A549 (cell line): Measurements from ENCODE around the gene SELENOK.

Experiments used
- CEBPB ChIP-seq, 2 experiments: fragments of >200 bp in 1 of 2; sonication (Bioruptor Twin) in 1 of 2; formaldehyde crosslinking in 1 of 2; IDR thresholded peaks; 2 replicates each; pipeline ENCODE4 v1.6.1; 2012 to 2016
- EP300 ChIP-seq, 2 experiments: fragments of >200 bp; sonication (Bioruptor Twin); formaldehyde crosslinking; IDR thresholded peaks; 2 replicates in 1 of 2; 3 replicates in 1 of 2; pipeline ENCODE4 v1.6.1; 2016 to 2017
- FOSL2 ChIP-seq, 2 experiments: fragments of 450-650 bp in 1 of 2; fragments of >200 bp in 1 of 2; sonication (Bioruptor Twin) in 1 of 2; formaldehyde crosslinking; IDR thresholded peaks; 2 replicates each; pipeline versions ENCODE4 v1.5.0 to v1.6.1; 2016 to 2020; ENCODE audit warnings: mild to moderate bottlenecking in 1 of 2, moderate library complexity in 1 of 2
- MAX ChIP-seq: IDR thresholded peaks from 2 replicates; pipeline ENCODE4 v1.6.1; 2012
- POLR2A ChIP-seq: IDR thresholded peaks from 2 replicates; pipeline ENCODE4 v1.6.1; 2012; ENCODE audit warnings: mild to moderate bottlenecking, low read length
- RAD21 ChIP-seq, 2 experiments: fragments of >200 bp in 1 of 2; sonication (Bioruptor Twin) in 1 of 2; formaldehyde crosslinking in 1 of 2; IDR thresholded peaks in 1 of 2; conservative IDR thresholded peaks in 1 of 2; 2 replicates in 1 of 2; 3 replicates in 1 of 2; pipeline ENCODE4 v1.6.1; 2012 to 2018; ENCODE audit warnings: inconsistent platforms in 1 of 2
- ZSCAN20 ChIP-seq: fragments of 250-450 bp; sonication (Bioruptor Pico); IDR thresholded peaks from 2 replicates; pipeline ENCODE4 v1.8.0; 2022; ENCODE audit warnings: mild to moderate bottlenecking, moderate library complexity
- TF ChIP-seq, protein P1 (sequence below): fragments of >200 bp; sonication (Bioruptor Twin); formaldehyde crosslinking; IDR thresholded peaks from 3 replicates; pipeline ENCODE4 v1.5.1; 2016
- TF ChIP-seq, protein P2 (sequence below): fragments of 200-600 bp; sonication (generic); IDR thresholded peaks from 2 replicates; pipeline ENCODE4 v1.6.1; 2016; ENCODE audit warnings: antibody characterized with exemption, mild to moderate bottlenecking, moderate library complexity

GRCh38 chr3:53913401-53913800 lies 21.7 kb upstream of the SELENOK start:
- TF ChIP-seq, protein P1, sequence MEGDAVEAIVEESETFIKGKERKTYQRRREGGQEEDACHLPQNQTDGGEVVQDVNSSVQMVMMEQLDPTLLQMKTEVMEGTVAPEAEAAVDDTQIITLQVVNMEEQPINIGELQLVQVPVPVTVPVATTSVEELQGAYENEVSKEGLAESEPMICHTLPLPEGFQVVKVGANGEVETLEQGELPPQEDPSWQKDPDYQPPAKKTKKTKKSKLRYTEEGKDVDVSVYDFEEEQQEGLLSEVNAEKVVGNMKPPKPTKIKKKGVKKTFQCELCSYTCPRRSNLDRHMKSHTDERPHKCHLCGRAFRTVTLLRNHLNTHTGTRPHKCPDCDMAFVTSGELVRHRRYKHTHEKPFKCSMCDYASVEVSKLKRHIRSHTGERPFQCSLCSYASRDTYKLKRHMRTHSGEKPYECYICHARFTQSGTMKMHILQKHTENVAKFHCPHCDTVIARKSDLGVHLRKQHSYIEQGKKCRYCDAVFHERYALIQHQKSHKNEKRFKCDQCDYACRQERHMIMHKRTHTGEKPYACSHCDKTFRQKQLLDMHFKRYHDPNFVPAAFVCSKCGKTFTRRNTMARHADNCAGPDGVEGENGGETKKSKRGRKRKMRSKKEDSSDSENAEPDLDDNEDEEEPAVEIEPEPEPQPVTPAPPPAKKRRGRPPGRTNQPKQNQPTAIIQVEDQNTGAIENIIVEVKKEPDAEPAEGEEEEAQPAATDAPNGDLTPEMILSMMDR, result no peak
- TF ChIP-seq RAD21 (conservative IDR thresholded peaks at IDR 0.05 in 1 of 2, IDR thresholded peaks at IDR 0.05 in 1 of 2), result no peak
- no peak for TF ChIP-seq POLR2A
- TF ChIP-seq, protein P2, sequence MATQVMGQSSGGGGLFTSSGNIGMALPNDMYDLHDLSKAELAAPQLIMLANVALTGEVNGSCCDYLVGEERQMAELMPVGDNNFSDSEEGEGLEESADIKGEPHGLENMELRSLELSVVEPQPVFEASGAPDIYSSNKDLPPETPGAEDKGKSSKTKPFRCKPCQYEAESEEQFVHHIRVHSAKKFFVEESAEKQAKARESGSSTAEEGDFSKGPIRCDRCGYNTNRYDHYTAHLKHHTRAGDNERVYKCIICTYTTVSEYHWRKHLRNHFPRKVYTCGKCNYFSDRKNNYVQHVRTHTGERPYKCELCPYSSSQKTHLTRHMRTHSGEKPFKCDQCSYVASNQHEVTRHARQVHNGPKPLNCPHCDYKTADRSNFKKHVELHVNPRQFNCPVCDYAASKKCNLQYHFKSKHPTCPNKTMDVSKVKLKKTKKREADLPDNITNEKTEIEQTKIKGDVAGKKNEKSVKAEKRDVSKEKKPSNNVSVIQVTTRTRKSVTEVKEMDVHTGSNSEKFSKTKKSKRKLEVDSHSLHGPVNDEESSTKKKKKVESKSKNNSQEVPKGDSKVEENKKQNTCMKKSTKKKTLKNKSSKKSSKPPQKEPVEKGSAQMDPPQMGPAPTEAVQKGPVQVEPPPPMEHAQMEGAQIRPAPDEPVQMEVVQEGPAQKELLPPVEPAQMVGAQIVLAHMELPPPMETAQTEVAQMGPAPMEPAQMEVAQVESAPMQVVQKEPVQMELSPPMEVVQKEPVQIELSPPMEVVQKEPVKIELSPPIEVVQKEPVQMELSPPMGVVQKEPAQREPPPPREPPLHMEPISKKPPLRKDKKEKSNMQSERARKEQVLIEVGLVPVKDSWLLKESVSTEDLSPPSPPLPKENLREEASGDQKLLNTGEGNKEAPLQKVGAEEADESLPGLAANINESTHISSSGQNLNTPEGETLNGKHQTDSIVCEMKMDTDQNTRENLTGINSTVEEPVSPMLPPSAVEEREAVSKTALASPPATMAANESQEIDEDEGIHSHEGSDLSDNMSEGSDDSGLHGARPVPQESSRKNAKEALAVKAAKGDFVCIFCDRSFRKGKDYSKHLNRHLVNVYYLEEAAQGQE, result no peak
- no peak for TF ChIP-seq EP300 (IDR thresholded peaks at IDR 0.05)
- no peak for TF ChIP-seq CEBPB (IDR thresholded peaks at IDR 0.05)
- no peak for TF ChIP-seq FOSL2 (IDR thresholded peaks at IDR 0.05)
- TF ChIP-seq FOSL2 (CRISPR knock-in tag; IDR thresholded peaks at IDR 0.05), result no peak
- no peak for TF ChIP-seq ZSCAN20
- TF ChIP-seq MAX, result no peak
